ENCODE data around the gene B4GALNT3.

DNA sequence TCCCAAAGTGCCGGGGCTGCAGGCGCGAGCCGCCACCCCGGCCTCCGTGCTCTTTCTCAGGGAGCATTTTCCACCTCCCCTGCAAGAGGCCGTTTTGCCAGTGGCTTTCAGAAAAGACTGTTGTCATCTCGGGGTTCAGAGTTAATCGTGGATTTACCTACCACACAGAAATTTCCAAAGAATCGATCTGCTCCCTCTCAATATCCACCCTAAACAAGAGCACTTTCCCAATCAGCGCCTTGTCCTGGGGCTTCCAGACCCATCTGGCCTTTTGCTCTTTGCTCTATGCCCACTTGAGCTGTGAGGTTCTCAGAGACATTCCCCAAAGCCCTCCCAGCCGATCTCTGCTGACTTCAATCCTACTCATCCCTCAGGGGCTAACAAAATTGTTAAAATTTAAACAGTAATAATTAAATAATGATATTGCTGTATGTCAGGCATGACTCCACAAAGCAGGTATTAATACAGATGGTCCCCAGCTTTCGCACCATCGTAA lies 116.9 kb downstream of the B4GALNT3 start:
- no peak for TF ChIP-seq EZH2 (IDR thresholded peaks at IDR 0.05; ENCODE audit: low read depth, unreplicated experiment)
- TF ChIP-seq, protein P1, sequence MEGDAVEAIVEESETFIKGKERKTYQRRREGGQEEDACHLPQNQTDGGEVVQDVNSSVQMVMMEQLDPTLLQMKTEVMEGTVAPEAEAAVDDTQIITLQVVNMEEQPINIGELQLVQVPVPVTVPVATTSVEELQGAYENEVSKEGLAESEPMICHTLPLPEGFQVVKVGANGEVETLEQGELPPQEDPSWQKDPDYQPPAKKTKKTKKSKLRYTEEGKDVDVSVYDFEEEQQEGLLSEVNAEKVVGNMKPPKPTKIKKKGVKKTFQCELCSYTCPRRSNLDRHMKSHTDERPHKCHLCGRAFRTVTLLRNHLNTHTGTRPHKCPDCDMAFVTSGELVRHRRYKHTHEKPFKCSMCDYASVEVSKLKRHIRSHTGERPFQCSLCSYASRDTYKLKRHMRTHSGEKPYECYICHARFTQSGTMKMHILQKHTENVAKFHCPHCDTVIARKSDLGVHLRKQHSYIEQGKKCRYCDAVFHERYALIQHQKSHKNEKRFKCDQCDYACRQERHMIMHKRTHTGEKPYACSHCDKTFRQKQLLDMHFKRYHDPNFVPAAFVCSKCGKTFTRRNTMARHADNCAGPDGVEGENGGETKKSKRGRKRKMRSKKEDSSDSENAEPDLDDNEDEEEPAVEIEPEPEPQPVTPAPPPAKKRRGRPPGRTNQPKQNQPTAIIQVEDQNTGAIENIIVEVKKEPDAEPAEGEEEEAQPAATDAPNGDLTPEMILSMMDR (conservative IDR thresholded peaks at IDR 0.05; ENCODE audit: low read depth in 2 of 2), result no peak
- TF ChIP-seq EZH2phosphoT487 (IDR thresholded peaks at IDR 0.05; ENCODE audit: unreplicated experiment), result no peak
- TF ChIP-seq REST (IDR thresholded peaks at IDR 0.05; ENCODE audit: unreplicated experiment), result no peak
- TF ChIP-seq POLR2AphosphoS5 (IDR thresholded peaks at IDR 0.05; ENCODE audit: low read depth), result no peak
- TF ChIP-seq JUNB (IDR thresholded peaks at IDR 0.05; ENCODE audit: unreplicated experiment), result no peak
- TF ChIP-seq ZNF114 (CRISPR knock-in tag; IDR thresholded peaks at IDR 0.05), result no peak
- TF ChIP-seq CREB1 (CRISPR knock-in tag; IDR thresholded peaks at IDR 0.05; ENCODE audit: low read depth), result no peak
